NCI-H446 treated with DMSO at 0.1 percent for 48 hours (cell line): ENCODE results near the gene NDUFA8.

ENCODE experiments used
- DNase-seq: peaks from one replicate; lab custom pipeline; 2025; lab: John Stamatoyannopoulos, UW

Gene NDUFA8

GRCh38 chr9:122135529-122135859 lies 24.1 kb downstream of the NDUFA8 start:
- DNase-seq = no peak

- no peak for DNase-seq
Measured at GRCh38 chr9:122134822-122135528, 24.6 kb downstream of the NDUFA8 start.

GRCh38 chr9:122133984-122134535 lies 25.5 kb downstream of the NDUFA8 start:
- no peak for DNase-seq

GRCh38 chr9:122133263-122133983 lies 26.2 kb downstream of the NDUFA8 start:
- no peak for DNase-seq

- no peak for DNase-seq
Measured at GRCh38 chr9:122132539-122132938, 27.0 kb downstream of the NDUFA8 start.

GRCh38 chr9:122131401-122132001 lies 28.1 kb downstream of the NDUFA8 start:
- DNase-seq = no peak

- no peak for DNase-seq
Measured at GRCh38 chr9:122130837-122131236, 28.7 kb downstream of the NDUFA8 start.

GRCh38 chr9:122129969-122130368 lies 29.6 kb downstream of the NDUFA8 start:
- no peak for DNase-seq

GRCh38 chr9:122128969-122129343 lies 30.6 kb downstream of the NDUFA8 start:
- no peak for DNase-seq

- no peak for DNase-seq
Measured at GRCh38 chr9:122128007-122128968, 31.3 kb downstream of the NDUFA8 start.

- no peak for DNase-seq
Measured at GRCh38 chr9:122127396-122127798, 32.2 kb downstream of the NDUFA8 start.

GRCh38 chr9:122126331-122127261 lies 33.0 kb downstream of the NDUFA8 start:
- no peak for DNase-seq

- no peak for DNase-seq
Measured at GRCh38 chr9:122125509-122126330, 33.9 kb downstream of the NDUFA8 start.

GRCh38 chr9:122125158-122125508 lies 34.4 kb downstream of the NDUFA8 start:
- no peak for DNase-seq

GRCh38 chr9:122124528-122124927 lies 35.1 kb downstream of the NDUFA8 start:
- no peak for DNase-seq

GRCh38 chr9:122124048-122124447 lies 35.5 kb downstream of the NDUFA8 start:
- DNase-seq = no peak

GRCh38 chr9:122122903-122123632 lies 36.5 kb downstream of the NDUFA8 start:
- no peak for DNase-seq

GRCh38 chr9:122122468-122122867 lies 37.1 kb downstream of the NDUFA8 start:
- DNase-seq = no peak

GRCh38 chr9:122121931-122122330 lies 37.6 kb downstream of the NDUFA8 start:
- no peak for DNase-seq
